ENCODE results near the gene CMA1. TPM values are rescaled to one million over a fixed set of nuclear protein-coding genes. Genes with fewer than 3 reads are reported as not detected.

The CMA1 gene
- total RNA-seq, 2 donors from 2014 or later = not detected

- no peaks in the 10 kb centered on the region for H3K27me3 ChIP-seq
- H3K4me3 ChIP-seq = no peak overlapping the region
- no peak overlapping the region for H3K27ac ChIP-seq
- TF ChIP-seq CTCF (IDR thresholded peaks at IDR 0.05) = no peak
- peaks cover 0 to 9% of the 10 kb centered on the region in 2 donors for H3K9me3 ChIP-seq
- no peak for DNase-seq (ENCODE audit: low spot score)
- no peaks in the 10 kb centered on the region for H3K4me1 ChIP-seq
- no peaks in the 10 kb centered on the region for H3K36me3 ChIP-seq
Observed at GRCh38 chr14:24459331-24459730, 48.7 kb downstream of the CMA1 start.

GRCh38 chr14:24458736-24459135 is 49.3 kb downstream of the CMA1 start:
- no peak for TF ChIP-seq CTCF (IDR thresholded peaks at IDR 0.05)

DNA sequence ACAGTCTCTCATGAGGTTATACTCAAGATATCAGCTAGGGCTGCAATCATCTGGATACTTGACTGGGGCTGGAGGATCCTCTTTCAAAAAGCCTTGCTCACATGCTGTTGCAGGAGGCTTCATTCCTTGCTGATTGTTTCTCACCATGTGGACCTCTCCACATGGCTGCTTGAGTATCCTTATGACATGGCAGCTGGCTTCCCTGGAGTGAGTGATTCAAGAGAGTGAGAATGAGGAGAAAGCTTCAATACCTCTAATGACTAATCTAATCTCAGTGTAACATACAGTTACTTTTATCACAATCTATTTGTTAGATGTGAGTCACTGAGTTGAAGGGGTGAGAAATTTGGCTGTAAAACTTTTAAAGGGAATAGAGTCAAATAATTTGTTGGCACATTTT is 51.1 kb downstream of the CMA1 start:
- H3K9me3 ChIP-seq = peaks cover 0 to 9% of the 10 kb centered on the region in 2 donors
- no peak overlapping the region for H3K4me3 ChIP-seq
- no peaks in the 10 kb centered on the region for H3K4me1 ChIP-seq
- TF ChIP-seq CTCF (IDR thresholded peaks at IDR 0.05) = no peak
- no peak for DNase-seq (ENCODE audit: low spot score)
- H3K27me3 ChIP-seq = no peaks in the 10 kb centered on the region
- H3K27ac ChIP-seq = no peak overlapping the region
- no peaks in the 10 kb centered on the region for H3K36me3 ChIP-seq

More at GRCh38 chr14:24458736-24459135, 49.3 kb downstream of the CMA1 start:
- Histone ChIP-seq H3K36me3 (no peaks in the 10 kb centered on the region), H3K4me3 (no peak overlapping the region), H3K27ac (no peak overlapping the region), H3K27me3 (no peaks in the 10 kb centered on the region), H3K4me1 (no peaks in the 10 kb centered on the region), H3K9me3 (peaks cover 0 to 9% of the 10 kb centered on the region in 2 donors)
- DNase-seq (ENCODE audit: low spot score) = no peak

Other genes starting within 250 kb of the CMA1 start
- gene TGM1, start 245.1 kb downstream of the CMA1 start, total RNA-seq = 10 to 100 TPM; 11.9 to 36.9 TPM
- 10 to 100 TPM; 21.3 to 22.2 TPM for gene RABGGTA, start 236.7 kb downstream of the CMA1 start, total RNA-seq
- gene DHRS1, start 208.5 kb downstream of the CMA1 start, total RNA-seq = 10 to 100 TPM; 10.1 to 13.7 TPM
- gene NOP9, start 208.4 kb downstream of the CMA1 start, total RNA-seq = 10 to 100 TPM; 13.9 to 15.5 TPM
- 1 to 10 TPM; 2.0 to 6.6 TPM for gene CIDEB, start 200.3 kb downstream of the CMA1 start, total RNA-seq
- 1 to 10 TPM in 1 of 2 donors, under 1 TPM in 1; 0.98 to 1.4 TPM for gene LTB4R2, start 198.1 kb downstream of the CMA1 start, total RNA-seq
- 1 to 10 TPM; 1.9 to 3.0 TPM for gene LTB4R, start 196.8 kb downstream of the CMA1 start, total RNA-seq
- gene ADCY4, start 173.2 kb downstream of the CMA1 start, total RNA-seq = 10 to 100 TPM; 17.1 to 25.5 TPM
- gene RIPK3, start 168.3 kb downstream of the CMA1 start, total RNA-seq = 1 to 10 TPM; 1.9 to 3.8 TPM
- gene NFATC4, start 140.1 kb downstream of the CMA1 start, total RNA-seq = 10 to 100 TPM; 12.5 to 13.4 TPM
- gene NYNRIN, start 109.3 kb downstream of the CMA1 start, total RNA-seq = 10 to 100 TPM in 1 of 2 donors, 1 to 10 TPM in 1; 6.0 to 10.1 TPM
- 1 to 10 TPM in 1 of 2 donors, under 1 TPM in 1; 0.48 to 1.4 TPM for gene CBLN3, start 78.6 kb downstream of the CMA1 start, total RNA-seq
- gene KHNYN, start 78.3 kb downstream of the CMA1 start, total RNA-seq = 10 to 100 TPM; 16.3 to 23.0 TPM
- gene SDR39U1, start 65.5 kb downstream of the CMA1 start, total RNA-seq = 10 to 100 TPM; 49.2 to 55.1 TPM
- gene CTSG, start 68.0 kb upstream of the CMA1 start, total RNA-seq = not detected
- gene GZMH, start 101.4 kb upstream of the CMA1 start, total RNA-seq = under 1 TPM in 1 of 2 donors, not detected in 1; 0.93 TPM
- 1 to 10 TPM in 1 of 2 donors, not detected in 1; 2.0 TPM for gene GZMB, start 125.9 kb upstream of the CMA1 start, total RNA-seq

Data from right atrium auricular region (tissue), 2 donors.